Measurements from ENCODE around the gene TNNC1.

Gene TNNC1

GRCh38 chr3:52402706-52403270 lies 51.1 kb downstream of the TNNC1 start:
- FAIRE-seq: no peak

GRCh38 chr3:52402101-52402521 lies 51.7 kb downstream of the TNNC1 start:
- FAIRE-seq (no peak), DNase-seq (ENCODE audit: insufficient read length, low spot score) (no peak)

More at GRCh38 chr3:52402706-52403270, 51.1 kb downstream of the TNNC1 start:
- no peak for DNase-seq (ENCODE audit: insufficient read length, low spot score)

- DNase-seq (ENCODE audit: insufficient read length, low spot score) (no peak), FAIRE-seq (no peak)
Measured at GRCh38 chr3:52401551-52401950, 52.3 kb downstream of the TNNC1 start.

Measured in HTR-8/SVneo (cell line).